C1 segment of cervical spinal cord (tissue), 14 donors: ENCODE results near the gene HOXC11.

Experiments used
- DNase-seq, 14 donors: peaks; one replicate each; lab custom pipeline; 2025; lab: John Stamatoyannopoulos, UW

Gene HOXC11

GRCh38 chr12:53956914-53957536, 15.9 kb upstream of the HOXC11 start:
- DNase-seq: no peak

- no peak for DNase-seq
Measured at GRCh38 chr12:53958128-53958527, 14.8 kb upstream of the HOXC11 start.

- DNase-seq: no peak
Measured at GRCh38 chr12:53959314-53959713, 13.6 kb upstream of the HOXC11 start.

GRCh38 chr12:53960187-53961024, 12.5 kb upstream of the HOXC11 start:
- no peak for DNase-seq

GRCh38 chr12:53961025-53961761, 11.7 kb upstream of the HOXC11 start:
- DNase-seq: no peak

- DNase-seq: no peak
Measured at GRCh38 chr12:53963005-53963404, 9.9 kb upstream of the HOXC11 start.

GRCh38 chr12:53963434-53964314, 9.3 kb upstream of the HOXC11 start:
- DNase-seq: no peak

- no peak for DNase-seq
Measured at GRCh38 chr12:53964315-53964713, 8.6 kb upstream of the HOXC11 start.

- DNase-seq: no peak
Measured at GRCh38 chr12:53965281-53966084, 7.4 kb upstream of the HOXC11 start.

GRCh38 chr12:53966085-53966384, 6.9 kb upstream of the HOXC11 start:
- DNase-seq: no peak

- no peak for DNase-seq
Measured at GRCh38 chr12:53966385-53967133, 6.4 kb upstream of the HOXC11 start.

GRCh38 chr12:53967421-53967925, 5.5 kb upstream of the HOXC11 start:
- DNase-seq: no peak

- DNase-seq: no peak
Measured at GRCh38 chr12:53968214-53969127, 4.5 kb upstream of the HOXC11 start.

- DNase-seq: no peak
Measured at GRCh38 chr12:53969588-53970259, 3.2 kb upstream of the HOXC11 start.

GRCh38 chr12:53970451-53970850, 2.5 kb upstream of the HOXC11 start:
- DNase-seq: no peak

GRCh38 chr12:53971129-53971528, 1.8 kb upstream of the HOXC11 start:
- DNase-seq: no peak

GRCh38 chr12:53971686-53972085, 1.2 kb upstream of the HOXC11 start:
- DNase-seq: no peak

GRCh38 chr12:53972152-53972702, 699 bp upstream of the HOXC11 start:
- DNase-seq: no peak
